HepG2 (cell line): ENCODE results near the gene MAN1C1. TPM values are rescaled to one million over a fixed set of nuclear protein-coding genes. Genes with fewer than 3 reads are reported as not detected.

Experiments
- ATF2 ChIP-seq: sonication (generic); formaldehyde crosslinking; IDR thresholded peaks from 2 replicates; pipeline ENCODE4 v1.4.0; 2020; ENCODE audit warnings: missing genetic modification reagents
- CSRNP1 ChIP-seq: sonication (generic); formaldehyde crosslinking; IDR thresholded peaks from 2 replicates; pipeline ENCODE4 v1.8.1; 2023; ENCODE audit warnings: mild to moderate bottlenecking, missing genetic modification reagents
- HMG20A ChIP-seq: IDR thresholded peaks from 2 replicates; pipeline ENCODE4 v1.6.1; 2016; ENCODE audit warnings: borderline replicate concordance
- IKZF4 ChIP-seq: sonication (generic); formaldehyde crosslinking; IDR thresholded peaks from 2 replicates; pipeline ENCODE4 v1.5.1; 2020; ENCODE audit warnings: borderline replicate concordance, mild to moderate bottlenecking, low read depth, missing genetic modification reagents; ENCODE audit errors: not compliant biosample characterization
- KDM5B ChIP-seq: sonication (generic); formaldehyde crosslinking; IDR thresholded peaks from 2 replicates; pipeline ENCODE4 v1.4.0; 2020; ENCODE audit warnings: missing genetic modification reagents, mild to moderate bottlenecking, borderline replicate concordance
- MYPOP ChIP-seq: sonication (generic); formaldehyde crosslinking; IDR thresholded peaks from 2 replicates; pipeline ENCODE4 v1.8.1; 2023; ENCODE audit warnings: mild to moderate bottlenecking, moderate library complexity, missing genetic modification reagents
- MZF1 ChIP-seq: sonication (generic); formaldehyde crosslinking; IDR thresholded peaks from 2 replicates; pipeline ENCODE4 v1.8.1; 2023; ENCODE audit warnings: mild to moderate bottlenecking, missing genetic modification reagents, borderline replicate concordance
- PHF21A ChIP-seq: sonication (generic); formaldehyde crosslinking; IDR thresholded peaks from 2 replicates; pipeline ENCODE4 v1.5.0; 2020; ENCODE audit warnings: mild to moderate bottlenecking, missing genetic modification reagents
- PRDM15 ChIP-seq: sonication (generic); formaldehyde crosslinking; IDR thresholded peaks from 2 replicates; pipeline ENCODE4 v1.4.0; 2020; ENCODE audit warnings: missing genetic modification reagents
- SKIL ChIP-seq: sonication (generic); formaldehyde crosslinking; IDR thresholded peaks from 2 replicates; pipeline ENCODE4 v1.8.0; 2022; ENCODE audit warnings: missing genetic modification reagents, mild to moderate bottlenecking, moderate library complexity, borderline replicate concordance
- ZBTB44 ChIP-seq: sonication (generic); formaldehyde crosslinking; IDR thresholded peaks from 2 replicates; pipeline ENCODE4 v1.4.0; 2020; ENCODE audit warnings: missing genetic modification reagents
- ZBTB7B ChIP-seq: sonication (generic); formaldehyde crosslinking; IDR thresholded peaks from 2 replicates; pipeline ENCODE4 v1.4.0; 2020; ENCODE audit warnings: missing genetic modification reagents
- ZFP36L1 ChIP-seq: sonication (generic); formaldehyde crosslinking; IDR thresholded peaks from 2 replicates; pipeline ENCODE4 v1.8.0; 2022; ENCODE audit warnings: mild to moderate bottlenecking, missing genetic modification reagents, moderate library complexity
- ZFP37 ChIP-seq: sonication (generic); formaldehyde crosslinking; IDR thresholded peaks from 2 replicates; pipeline ENCODE4 v1.4.0; 2020; ENCODE audit warnings: missing genetic modification reagents, borderline replicate concordance
- ZNF383 ChIP-seq: sonication (generic); formaldehyde crosslinking; IDR thresholded peaks from 2 replicates; pipeline ENCODE4 v1.4.0; 2020; ENCODE audit warnings: missing genetic modification reagents, mild to moderate bottlenecking, borderline replicate concordance
- polyA plus RNA-seq, 8 experiments: library from polyadenylated mRNA; depleted of rRNA in 3 of 8; stranded (reverse) in 7 of 8; unstranded in 1 of 8; fragments of >200 nt; fragmentation: Illumina TruSeq in 4 of 8; extraction: Trizol in 4 of 8; gene quantifications; 2 replicates each; pipeline versions ENCODE4 v1.2.1 to v1.2.3, GENCODE V29; 2011 to 2016; ENCODE audit warnings: low read depth in 4 of 8, missing spikeins in 1 of 8, mixed read lengths in 1 of 8; ENCODE audit not compliant: insufficient read depth in 1 of 8
- total RNA-seq, 5 experiments: library from RNA; depleted of rRNA; stranded (reverse); fragments of >200 nt; fragmentation: Illumina TruSeq; extraction: Trizol; gene quantifications; 2 replicates each; pipeline ENCODE4 v1.2.3, GENCODE V29; 2016; ENCODE audit warnings: low read depth in 1 of 5

The MAN1C1 gene
- total and polyA plus RNA-seq, 2 of the 13 experiments (the other 11 are each of a cell fraction or from before 2014, with no cell fraction given) = 0.18 to 0.49 TPM

GRCh38 chr1:25819491-25820246 is 203.1 kb downstream of the MAN1C1 start, which contains the start of gene MTFR1L (continued):
- TF ChIP-seq ATF2 (CRISPR knock-in tag) = peak; percentile 76
- TF ChIP-seq ZNF383 = no peak
- no peak for TF ChIP-seq ZFP37 (CRISPR knock-in tag)
- TF ChIP-seq IKZF4 (CRISPR knock-in tag) = no peak
- peak; percentile 90 for TF ChIP-seq KDM5B (CRISPR knock-in tag)
- TF ChIP-seq CSRNP1 (CRISPR knock-in tag) = no peak
- no peak for TF ChIP-seq ZFP36L1 (CRISPR knock-in tag)
- TF ChIP-seq ZBTB44 (CRISPR knock-in tag) = peak; percentile 11; the same call in 1 of the 2 replicates
- TF ChIP-seq HMG20A (CRISPR knock-in tag) = peak; percentile 46; the same call in 1 of the 2 replicates
- no peak for TF ChIP-seq PRDM15 (CRISPR knock-in tag)
- TF ChIP-seq ZBTB7B (CRISPR knock-in tag) = peak; percentile 67
- peak; percentile 48; the same call in 1 of the 2 replicates for TF ChIP-seq SKIL (CRISPR knock-in tag)
- TF ChIP-seq MYPOP (CRISPR knock-in tag) = 0 out of 2 replicates have a peak, but pooled peaks have one; percentile 57
- no peak for TF ChIP-seq MZF1 (CRISPR knock-in tag)
- TF ChIP-seq PHF21A (CRISPR knock-in tag) = peak; percentile 69
